ENCODE data around the gene MOAP1.

Gene MOAP1

GRCh38 chr14:93132472-93133065 lies 52.1 kb downstream of the MOAP1 start:
- peak; percentile 51 for TF ChIP-seq CTCF (IDR thresholded peaks at IDR 0.05; ENCODE audit: low read depth, low read length)
- Histone ChIP-seq H3K27me3 (ENCODE audit: insufficient read depth, low read depth, severe bottlenecking) (no peaks in the 10 kb centered on the region), H3K27ac (no peak overlapping the region), H3K9me3 (ENCODE audit: severe bottlenecking) (no peaks in the 10 kb centered on the region), H3K4me3 (ENCODE audit: low read depth, low read length) (no peak overlapping the region), H3K36me3 (no peaks in the 10 kb centered on the region)
- DNase-seq: peak; percentile 51

All from WERI-Rb-1 (cell line).